Keratinocyte (primary cell): Measurements from ENCODE around the gene TEX38. TPM values are rescaled to one million over a fixed set of nuclear protein-coding genes. Genes with fewer than 3 reads are reported as not detected.

Source experiments
- DNase-seq: peaks from one replicate; pipeline ENCODE4 v3.0.0-alpha.2; 2011; ENCODE audit warnings: low read depth, missing footprints, low spot score
- FAIRE-seq: peaks from 2 replicates; lab custom pipeline; 2011; peaks lifted over from hg19 to GRCh38; lab: Jason Lieb, UNC
- H2AFZ ChIP-seq: 2 replicates; pipeline ENCODE4 v1.6.0; 2012; ENCODE audit warnings: low read length, control low read depth, inconsistent platforms; ENCODE audit not compliant: control insufficient read depth
- H3K27ac ChIP-seq: 2 replicates; pipeline ENCODE4 v1.5.1; 2011; ENCODE audit warnings: low read length; ENCODE audit not compliant: control insufficient read depth, insufficient read depth
- H3K27me3 ChIP-seq: 3 replicates; pipeline ENCODE4 v1.6.0; 2011; ENCODE audit warnings: low read length; ENCODE audit not compliant: control insufficient read depth, insufficient read depth; ENCODE audit errors: extremely low read depth
- H3K36me3 ChIP-seq, 2 experiments: 2 replicates in 1 of 2; 3 replicates in 1 of 2; pipeline ENCODE4 v1.5.1; 2011; ENCODE audit warnings: low read length in 2 of 2, mild to moderate bottlenecking in 1 of 2; ENCODE audit not compliant: control insufficient read depth in 2 of 2, insufficient read depth in 2 of 2; ENCODE audit errors: extremely low read depth in 1 of 2
- H3K4me1 ChIP-seq: 3 replicates; pipeline ENCODE4 v1.5.1; 2011; ENCODE audit warnings: low read length; ENCODE audit not compliant: control insufficient read depth, insufficient read depth; ENCODE audit errors: extremely low read depth
- H3K4me2 ChIP-seq: 3 replicates; pipeline ENCODE4 v1.6.0; 2011; ENCODE audit warnings: low read depth, low read length; ENCODE audit not compliant: control insufficient read depth, insufficient read depth; ENCODE audit errors: extremely low read depth
- H3K4me3 ChIP-seq, 3 experiments: fragments of 200-600 bp in 1 of 3; sonication (generic) in 1 of 3; 2 replicates in 2 of 3; 3 replicates in 1 of 3; pipeline ENCODE4 v1.5.1; 2011 to 2016; ENCODE audit warnings: low read length in 3 of 3, mild to moderate bottlenecking in 3 of 3, control low read depth in 2 of 3, inconsistent platforms in 1 of 3, low read depth in 1 of 3, mixed read lengths in 1 of 3, mixed run types in 1 of 3, moderate library complexity in 1 of 3; ENCODE audit not compliant: control insufficient read depth in 2 of 3, insufficient read depth in 2 of 3; ENCODE audit errors: extremely low read depth in 1 of 3
- H3K79me2 ChIP-seq: 2 replicates; pipeline ENCODE4 v1.6.0; 2012; ENCODE audit warnings: low read length; ENCODE audit not compliant: control insufficient read depth, insufficient read depth
- H3K9ac ChIP-seq: 3 replicates; pipeline ENCODE4 v1.6.0; 2011; ENCODE audit warnings: low read length; ENCODE audit not compliant: control insufficient read depth, insufficient read depth; ENCODE audit errors: extremely low read depth
- H3K9me1 ChIP-seq: 3 replicates; pipeline ENCODE4 v1.6.0; 2011; ENCODE audit warnings: low read length; ENCODE audit not compliant: control insufficient read depth, insufficient read depth; ENCODE audit errors: extremely low read depth
- H3K9me3 ChIP-seq: 2 replicates; pipeline ENCODE4 v1.5.1; 2012; ENCODE audit warnings: low read depth, low read length; ENCODE audit not compliant: control insufficient read depth
- H4K20me1 ChIP-seq: 3 replicates; pipeline ENCODE4 v1.6.0; 2011; ENCODE audit warnings: low read length; ENCODE audit not compliant: control insufficient read depth, insufficient read depth; ENCODE audit errors: extremely low read depth
- EZH2 ChIP-seq: IDR thresholded peaks from one replicate; pipeline ENCODE4 v1.6.1; 2012; ENCODE audit warnings: inconsistent platforms, mild to moderate bottlenecking, low read length, moderate library complexity
- dilution Hi-C: fragments of 300-500 bp; cut with MboI; formaldehyde crosslinking; loops from one replicate; pipeline ENCODE4 v1.7.0; 2020; ENCODE audit warnings: low sequenced_read_pairs; ENCODE audit not compliant: extremely low pct_ligation_motif_present
- polyA plus RNA-seq, 5 experiments: library from polyadenylated mRNA; depleted of rRNA in 3 of 5; stranded (reverse) in 3 of 5; stranded (forward) in 1 of 5; unstranded in 1 of 5; fragments of >200 nt; gene quantifications; 1 replicate in 1 of 5; 2 replicates in 3 of 5; 3 replicates in 1 of 5; pipeline versions ENCODE4 v1.2.1 to v1.2.3, GENCODE V29; 2011 to 2012; ENCODE audit warnings: missing spikeins in 2 of 5, low read depth in 1 of 5, low replicate concordance in 1 of 5
- TF ChIP-seq, protein P1 (sequence below), 3 experiments: IDR thresholded peaks in 1 of 3; conservative IDR thresholded peaks in 1 of 3; optimal IDR thresholded peaks in 1 of 3; 2 replicates in 2 of 3; 3 replicates in 1 of 3; pipeline versions ENCODE3 to v1.5.1; 2011; ENCODE audit warnings: low read length in 3 of 3, mild to moderate bottlenecking in 3 of 3, moderate library complexity in 2 of 3, control low read depth in 1 of 3, inconsistent platforms in 1 of 3; ENCODE audit not compliant: insufficient read depth in 2 of 3; ENCODE audit errors: extremely low read depth in 1 of 3

Gene TEX38
- polyA plus RNA-seq, 1 donor (not counting 4 experiments of a cell fraction or from before 2014, with no cell fraction given), result not detected

DNA sequence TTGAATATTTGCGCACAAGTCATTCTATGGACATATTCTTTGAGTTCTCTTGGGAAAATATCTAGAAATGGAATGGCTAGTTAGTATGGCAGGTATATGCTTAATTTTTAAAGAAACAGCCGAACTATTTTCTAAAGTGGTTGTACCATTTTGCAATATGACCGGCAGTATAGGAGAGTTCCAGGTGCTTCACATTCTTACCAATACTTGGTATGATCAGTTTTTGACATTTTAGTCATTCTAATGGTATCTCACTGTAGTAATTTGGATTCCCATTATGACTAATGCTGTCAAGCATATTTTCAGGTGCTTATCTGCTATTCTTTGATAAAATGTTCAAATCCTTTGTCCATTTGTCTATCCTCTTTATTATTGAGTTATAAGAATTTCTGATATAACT lies 24.0 kb upstream of the TEX38 start:
- H2AFZ ChIP-seq, result no peak overlapping the region
- no peaks in the 10 kb centered on the region for H3K79me2 ChIP-seq
- DNase-seq (no peak), FAIRE-seq (no peak)
- H3K4me3 ChIP-seq, result no peak overlapping the region
- dilution Hi-C loops, result no loop called here
- H3K4me2 ChIP-seq, result no peak overlapping the region
- no peaks in the 10 kb centered on the region for H3K27me3 ChIP-seq
- no peak for TF ChIP-seq EZH2
- TF ChIP-seq, protein P1, sequence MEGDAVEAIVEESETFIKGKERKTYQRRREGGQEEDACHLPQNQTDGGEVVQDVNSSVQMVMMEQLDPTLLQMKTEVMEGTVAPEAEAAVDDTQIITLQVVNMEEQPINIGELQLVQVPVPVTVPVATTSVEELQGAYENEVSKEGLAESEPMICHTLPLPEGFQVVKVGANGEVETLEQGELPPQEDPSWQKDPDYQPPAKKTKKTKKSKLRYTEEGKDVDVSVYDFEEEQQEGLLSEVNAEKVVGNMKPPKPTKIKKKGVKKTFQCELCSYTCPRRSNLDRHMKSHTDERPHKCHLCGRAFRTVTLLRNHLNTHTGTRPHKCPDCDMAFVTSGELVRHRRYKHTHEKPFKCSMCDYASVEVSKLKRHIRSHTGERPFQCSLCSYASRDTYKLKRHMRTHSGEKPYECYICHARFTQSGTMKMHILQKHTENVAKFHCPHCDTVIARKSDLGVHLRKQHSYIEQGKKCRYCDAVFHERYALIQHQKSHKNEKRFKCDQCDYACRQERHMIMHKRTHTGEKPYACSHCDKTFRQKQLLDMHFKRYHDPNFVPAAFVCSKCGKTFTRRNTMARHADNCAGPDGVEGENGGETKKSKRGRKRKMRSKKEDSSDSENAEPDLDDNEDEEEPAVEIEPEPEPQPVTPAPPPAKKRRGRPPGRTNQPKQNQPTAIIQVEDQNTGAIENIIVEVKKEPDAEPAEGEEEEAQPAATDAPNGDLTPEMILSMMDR (optimal IDR thresholded peaks at IDR 0.05 in 1 of 3, IDR thresholded peaks at IDR 0.05 in 1 of 3, conservative IDR thresholded peaks at IDR 0.05 in 1 of 3; ENCODE audit: extremely low read depth in 1 of 3, insufficient read depth in 2 of 3, low read length in 3 of 3), result no peak
- peaks cover 0 to 13% of the 10 kb centered on the region in 2 experiments for H3K36me3 ChIP-seq
- no peak overlapping the region for H3K27ac ChIP-seq
- H3K9me1 ChIP-seq, result no peaks in the 10 kb centered on the region
- H4K20me1 ChIP-seq, result no peaks in the 10 kb centered on the region
- H3K9ac ChIP-seq, result no peak overlapping the region
- H3K9me3 ChIP-seq, result no peaks in the 10 kb centered on the region
- H3K4me1 ChIP-seq, result no peaks in the 10 kb centered on the region

DNA sequence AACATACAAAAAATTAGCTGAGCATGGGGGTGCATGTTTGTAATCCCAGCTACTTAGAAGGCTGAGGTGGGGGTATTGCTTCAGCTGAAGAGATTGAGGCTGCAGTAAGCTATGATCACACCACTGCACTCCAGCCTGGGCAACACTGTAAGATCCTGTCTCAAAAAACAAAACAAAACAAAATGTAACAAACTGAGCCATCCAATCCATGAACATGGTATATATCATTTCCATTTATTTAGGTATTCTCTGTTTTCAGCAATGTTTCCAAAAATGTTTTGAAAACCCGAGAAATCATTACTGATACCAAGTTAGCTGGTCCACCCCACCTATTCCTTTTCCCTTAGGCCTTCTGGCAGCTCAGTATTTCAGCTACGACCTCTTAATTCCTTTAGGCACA lies 21.9 kb upstream of the TEX38 start:
- Histone ChIP-seq H3K27ac (no peak overlapping the region), H3K4me2 (no peak overlapping the region), H4K20me1 (no peaks in the 10 kb centered on the region), H3K4me1 (no peaks in the 10 kb centered on the region), H3K9me3 (no peaks in the 10 kb centered on the region), H3K36me3 (peaks cover 1 to 13% of the 10 kb centered on the region in 2 experiments), H3K9me1 (no peaks in the 10 kb centered on the region), H3K9ac (no peak overlapping the region), H2AFZ (no peak overlapping the region), H3K27me3 (no peaks in the 10 kb centered on the region), H3K4me3 (no peak overlapping the region), H3K79me2 (no peaks in the 10 kb centered on the region)
- dilution Hi-C loops, result no loop called here
- FAIRE-seq (no peak), DNase-seq (no peak)
- no peak for TF ChIP-seq EZH2
- TF ChIP-seq, protein P1 (optimal IDR thresholded peaks at IDR 0.05 in 1 of 3, IDR thresholded peaks at IDR 0.05 in 1 of 3, conservative IDR thresholded peaks at IDR 0.05 in 1 of 3; ENCODE audit: extremely low read depth in 1 of 3, insufficient read depth in 2 of 3, low read length in 3 of 3), result no peak
